ENCODE measurements around the gene ERRFI1.

The ERRFI1 gene

DNA sequence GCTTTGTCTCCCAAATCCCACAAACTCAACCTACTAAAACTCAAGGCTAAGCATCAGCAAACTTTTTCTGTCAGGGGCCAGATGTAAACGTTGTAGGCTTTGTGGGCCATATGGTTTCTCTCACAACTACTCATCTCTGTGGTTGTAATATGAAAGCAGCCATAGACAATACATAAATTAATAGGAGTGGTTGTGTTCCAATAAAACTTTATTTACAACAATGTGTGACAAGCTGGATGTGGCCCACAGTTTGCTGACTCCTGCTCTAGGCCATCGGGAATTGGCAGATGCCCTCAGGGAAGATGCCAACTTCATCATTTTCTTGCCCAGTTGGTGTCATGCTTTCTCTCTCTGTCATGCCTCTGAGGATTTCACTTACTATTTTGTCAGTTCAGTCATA is 17.5 kb upstream of the ERRFI1 start:
- Histone ChIP-seq H2AK5ac (ENCODE audit: low read length) (peak overlapping the region; percentile 46), H2BK120ac (ENCODE audit: insufficient read depth, low read length, poor library complexity) (no peak overlapping the region), H3K4me3 (ENCODE audit: low read depth, low read length) (no peak overlapping the region), H2BK12ac (ENCODE audit: low read length) (no peak overlapping the region), H3K27ac (ENCODE audit: low read depth, low read length) (no peak overlapping the region), H4K12ac (ENCODE audit: low read depth, low read length) (no peak overlapping the region), H3K4ac (ENCODE audit: low read depth, low read length) (no peak overlapping the region), H3K36me3 (ENCODE audit: control insufficient read depth in 1 of 2, insufficient read depth in 2 of 2, low read length in 2 of 2) (no peaks in the 10 kb centered on the region), H3K23ac (ENCODE audit: low read length) (no peak overlapping the region), H3K18ac (ENCODE audit: low read length) (no peak overlapping the region), H2BK5ac (ENCODE audit: low read depth, low read length, poor library complexity) (no peak overlapping the region), H4K91ac (ENCODE audit: low read depth, low read length) (peak overlapping the region; percentile 24), H4K8ac (ENCODE audit: low read depth, low read length) (no peak overlapping the region), H3K14ac (ENCODE audit: low read length) (no peak overlapping the region), H3K4me2 (ENCODE audit: low read length) (no peak overlapping the region), H3K79me1 (ENCODE audit: low read length) (peaks cover 4% of the 10 kb centered on the region), H3K9ac (ENCODE audit: low read length) (no peak overlapping the region), H3K4me1 (ENCODE audit: control insufficient read depth in 1 of 2, insufficient read depth in 2 of 2, low read length in 2 of 2) (peaks cover 5 to 6% of the 10 kb centered on the region in 2 experiments), H2AFZ (ENCODE audit: insufficient read depth, low read length, poor library complexity) (no peak overlapping the region), H3K79me2 (ENCODE audit: control insufficient read depth, insufficient read depth, low read length, poor library complexity) (peaks cover 2% of the 10 kb centered on the region), H3K27me3 (ENCODE audit: insufficient read depth, low read length) (no peaks in the 10 kb centered on the region), H3K9me3 (ENCODE audit: insufficient read depth, low read depth, low read length) (no peaks in the 10 kb centered on the region)
- no CpG with 5 or more reads among the region's 2 CpGs for WGBS (ENCODE audit: extremely low coverage, insufficient coverage, insufficient read length)
- no peak for DNase-seq

DNA sequence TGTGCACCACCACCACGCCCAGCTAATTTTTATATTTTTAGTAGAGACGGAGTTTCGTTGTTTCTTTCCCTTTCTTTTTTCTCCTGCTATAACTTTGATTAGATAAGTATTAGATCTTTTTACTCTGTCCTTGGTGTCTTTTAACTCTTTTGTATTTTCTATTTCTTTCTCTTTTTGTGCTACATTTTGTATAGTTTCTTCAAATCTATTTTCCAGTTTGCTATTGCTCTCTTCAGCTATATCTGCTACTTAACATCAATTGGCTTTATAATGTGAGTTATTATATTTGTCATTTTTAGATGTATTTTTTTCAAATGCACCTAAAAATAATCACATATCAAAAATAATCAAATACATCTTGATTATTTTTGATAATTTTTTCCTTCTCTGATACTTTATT is 16.0 kb upstream of the ERRFI1 start:
- H3K4me2 ChIP-seq (ENCODE audit: low read length) = no peak overlapping the region
- WGBS (ENCODE audit: extremely low coverage, insufficient coverage, insufficient read length) = no CpG with 5 or more reads among the region's 3 CpGs

DNA sequence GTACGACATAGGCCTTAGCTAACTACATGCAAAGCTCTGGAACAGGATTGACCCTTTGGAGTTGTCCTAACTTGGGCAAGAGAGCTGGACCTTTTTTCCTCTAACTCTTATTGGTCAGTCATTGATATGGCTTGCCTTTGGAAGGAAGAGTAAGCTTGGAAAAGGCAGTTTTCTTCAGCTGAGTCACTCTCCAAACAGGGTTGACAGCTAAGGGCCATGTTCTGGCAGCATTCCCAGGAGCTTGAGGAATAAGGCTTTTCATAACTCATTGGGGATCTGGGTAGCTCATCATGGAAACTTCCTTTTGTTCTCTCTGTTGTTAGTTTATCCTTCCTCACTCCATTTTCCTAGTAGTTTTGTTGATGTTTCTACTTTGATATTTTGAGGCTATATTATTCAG is 14.5 kb upstream of the ERRFI1 start:
- no peak overlapping the region for H3K4ac ChIP-seq (ENCODE audit: low read depth, low read length)
- H2BK5ac ChIP-seq (ENCODE audit: low read depth, low read length, poor library complexity) = no peak overlapping the region
- H3K36me3 ChIP-seq (ENCODE audit: control insufficient read depth in 1 of 2, insufficient read depth in 2 of 2, low read length in 2 of 2) = no peaks in the 10 kb centered on the region
- no peak overlapping the region for H3K27ac ChIP-seq (ENCODE audit: low read depth, low read length)
- no peaks in the 10 kb centered on the region for H3K4me1 ChIP-seq (ENCODE audit: control insufficient read depth in 1 of 2, insufficient read depth in 2 of 2, low read length in 2 of 2)
- H2BK12ac ChIP-seq (ENCODE audit: low read length) = no peak overlapping the region
- no peak overlapping the region for H3K14ac ChIP-seq (ENCODE audit: low read length)
- no peaks in the 10 kb centered on the region for H3K9me3 ChIP-seq (ENCODE audit: insufficient read depth, low read depth, low read length)
- no peak overlapping the region for H4K91ac ChIP-seq (ENCODE audit: low read depth, low read length)
- no peak overlapping the region for H4K8ac ChIP-seq (ENCODE audit: low read depth, low read length)
- no peak overlapping the region for H3K23ac ChIP-seq (ENCODE audit: low read length)
- H3K79me2 ChIP-seq (ENCODE audit: control insufficient read depth, insufficient read depth, low read length, poor library complexity) = no peaks in the 10 kb centered on the region
- no peak overlapping the region for H3K18ac ChIP-seq (ENCODE audit: low read length)
- no peak overlapping the region for H3K9ac ChIP-seq (ENCODE audit: low read length)
- peaks cover 1% of the 10 kb centered on the region for H3K79me1 ChIP-seq (ENCODE audit: low read length)
- H3K27me3 ChIP-seq (ENCODE audit: insufficient read depth, low read length) = no peaks in the 10 kb centered on the region
- no peak overlapping the region for H4K12ac ChIP-seq (ENCODE audit: low read depth, low read length)
- no peak overlapping the region for H2AFZ ChIP-seq (ENCODE audit: insufficient read depth, low read length, poor library complexity)
- no peak overlapping the region for H2BK120ac ChIP-seq (ENCODE audit: insufficient read depth, low read length, poor library complexity)
- no CpG with 5 or more reads among the region's 1 CpG for WGBS (ENCODE audit: extremely low coverage, insufficient coverage, insufficient read length)
- H3K4me3 ChIP-seq (ENCODE audit: low read depth, low read length) = no peak overlapping the region
- H3K4me2 ChIP-seq (ENCODE audit: low read length) = no peak overlapping the region
- no peak overlapping the region for H2AK5ac ChIP-seq (ENCODE audit: low read length)
- peak in 1 of 2 donors; percentile 60 for DNase-seq

More for the DNA sequence above, 16.0 kb upstream of the ERRFI1 start:
- no peak overlapping the region for H3K18ac ChIP-seq (ENCODE audit: low read length)
- no peak overlapping the region for H2BK120ac ChIP-seq (ENCODE audit: insufficient read depth, low read length, poor library complexity)
- no peak overlapping the region for H2AFZ ChIP-seq (ENCODE audit: insufficient read depth, low read length, poor library complexity)
- no peak for DNase-seq
- peaks cover 3 to 4% of the 10 kb centered on the region in 2 experiments for H3K4me1 ChIP-seq (ENCODE audit: control insufficient read depth in 1 of 2, insufficient read depth in 2 of 2, low read length in 2 of 2)
- H3K27me3 ChIP-seq (ENCODE audit: insufficient read depth, low read length) = no peaks in the 10 kb centered on the region
- H2AK5ac ChIP-seq (ENCODE audit: low read length) = no peak overlapping the region
- H3K23ac ChIP-seq (ENCODE audit: low read length) = no peak overlapping the region
- H3K4me3 ChIP-seq (ENCODE audit: low read depth, low read length) = no peak overlapping the region
- H3K9ac ChIP-seq (ENCODE audit: low read length) = no peak overlapping the region
- peaks cover 2% of the 10 kb centered on the region for H3K79me2 ChIP-seq (ENCODE audit: control insufficient read depth, insufficient read depth, low read length, poor library complexity)
- H3K9me3 ChIP-seq (ENCODE audit: insufficient read depth, low read depth, low read length) = no peaks in the 10 kb centered on the region
- no peak overlapping the region for H2BK5ac ChIP-seq (ENCODE audit: low read depth, low read length, poor library complexity)
- H3K14ac ChIP-seq (ENCODE audit: low read length) = no peak overlapping the region
- H4K8ac ChIP-seq (ENCODE audit: low read depth, low read length) = no peak overlapping the region
- H4K91ac ChIP-seq (ENCODE audit: low read depth, low read length) = no peak overlapping the region
- no peak overlapping the region for H3K27ac ChIP-seq (ENCODE audit: low read depth, low read length)
- H4K12ac ChIP-seq (ENCODE audit: low read depth, low read length) = no peak overlapping the region
- peaks cover 4% of the 10 kb centered on the region for H3K79me1 ChIP-seq (ENCODE audit: low read length)
- H2BK12ac ChIP-seq (ENCODE audit: low read length) = no peak overlapping the region
- no peaks in the 10 kb centered on the region for H3K36me3 ChIP-seq (ENCODE audit: control insufficient read depth in 1 of 2, insufficient read depth in 2 of 2, low read length in 2 of 2)
- no peak overlapping the region for H3K4ac ChIP-seq (ENCODE audit: low read depth, low read length)

DNA sequence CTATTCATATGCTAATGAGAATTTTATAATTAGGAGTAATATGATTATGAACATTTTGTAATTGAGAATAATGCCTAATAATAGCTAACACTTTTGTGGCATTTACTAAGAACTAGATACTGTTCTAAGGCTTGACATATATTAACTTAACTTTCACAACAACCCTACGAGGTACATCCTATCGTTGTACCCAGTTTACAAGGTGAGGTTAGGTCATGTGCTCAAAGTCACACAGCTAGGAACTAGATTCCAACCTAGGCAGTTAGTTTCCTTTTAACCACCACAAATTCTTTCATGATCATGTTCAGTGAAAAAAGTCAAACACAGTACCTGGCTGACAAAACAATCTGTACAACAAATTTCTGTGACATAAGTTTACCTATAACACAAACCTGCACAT is 13.0 kb upstream of the ERRFI1 start:
- no CpG with 5 or more reads among the region's 2 CpGs for WGBS (ENCODE audit: extremely low coverage, insufficient coverage, insufficient read length)
- no peak overlapping the region for H3K4me2 ChIP-seq (ENCODE audit: low read length)
- H3K18ac ChIP-seq (ENCODE audit: low read length) = no peak overlapping the region
- no peak overlapping the region for H2AFZ ChIP-seq (ENCODE audit: insufficient read depth, low read length, poor library complexity)
- no peak overlapping the region for H2BK120ac ChIP-seq (ENCODE audit: insufficient read depth, low read length, poor library complexity)
- no peak overlapping the region for H2BK5ac ChIP-seq (ENCODE audit: low read depth, low read length, poor library complexity)
- H3K27me3 ChIP-seq (ENCODE audit: insufficient read depth, low read length) = no peaks in the 10 kb centered on the region
- no peak overlapping the region for H3K14ac ChIP-seq (ENCODE audit: low read length)
- H4K12ac ChIP-seq (ENCODE audit: low read depth, low read length) = no peak overlapping the region
- no peak overlapping the region for H2BK12ac ChIP-seq (ENCODE audit: low read length)
- no peak overlapping the region for H3K9ac ChIP-seq (ENCODE audit: low read length)
- H2AK5ac ChIP-seq (ENCODE audit: low read length) = no peak overlapping the region
- H3K4me3 ChIP-seq (ENCODE audit: low read depth, low read length) = no peak overlapping the region
- no peak overlapping the region for H4K8ac ChIP-seq (ENCODE audit: low read depth, low read length)
- no peaks in the 10 kb centered on the region for H3K36me3 ChIP-seq (ENCODE audit: control insufficient read depth in 1 of 2, insufficient read depth in 2 of 2, low read length in 2 of 2)
- H3K79me2 ChIP-seq (ENCODE audit: control insufficient read depth, insufficient read depth, low read length, poor library complexity) = no peaks in the 10 kb centered on the region
- H3K4ac ChIP-seq (ENCODE audit: low read depth, low read length) = no peak overlapping the region
- H3K23ac ChIP-seq (ENCODE audit: low read length) = no peak overlapping the region
- no peak overlapping the region for H3K27ac ChIP-seq (ENCODE audit: low read depth, low read length)
- H3K79me1 ChIP-seq (ENCODE audit: low read length) = peaks cover 4% of the 10 kb centered on the region
- H4K91ac ChIP-seq (ENCODE audit: low read depth, low read length) = no peak overlapping the region
- no peak for DNase-seq
- H3K9me3 ChIP-seq (ENCODE audit: insufficient read depth, low read depth, low read length) = no peaks in the 10 kb centered on the region
- peaks cover 0 to 2% of the 10 kb centered on the region in 2 experiments for H3K4me1 ChIP-seq (ENCODE audit: control insufficient read depth in 1 of 2, insufficient read depth in 2 of 2, low read length in 2 of 2)

Data from trophoblast cell (in vitro differentiated cells and primary cell).